ENCODE measurements around the gene ARHGAP26. TPM values are rescaled to one million over a fixed set of nuclear protein-coding genes. Genes with fewer than 3 reads are reported as not detected.

The ARHGAP26 gene
- total RNA-seq, 1 donor from 2014 or later: 12.7 TPM

- H3K4me3 Mint-ChIP-seq: no peak overlapping the region
- no peak for DNase-seq
- no peak overlapping the region for H3K27ac Mint-ChIP-seq
- peaks cover 4% of the 10 kb centered on the region for H3K36me3 Mint-ChIP-seq (ENCODE audit: low read depth)
- no peaks in the 10 kb centered on the region for H3K9me3 Mint-ChIP-seq
- H3K4me1 Mint-ChIP-seq: peaks cover 21% of the 10 kb centered on the region
- H3K27me3 Mint-ChIP-seq: no peaks in the 10 kb centered on the region
- intact Hi-C loops (cut with micrococcal nuclease): no loop called here
Observed at GRCh38 chr5:142805339-142805738, 35.2 kb downstream of the ARHGAP26 start.

- H3K27ac Mint-ChIP-seq: no peak overlapping the region
- no peaks in the 10 kb centered on the region for H3K9me3 Mint-ChIP-seq
- peaks cover 4% of the 10 kb centered on the region for H3K36me3 Mint-ChIP-seq (ENCODE audit: low read depth)
- no peak overlapping the region for H3K4me3 Mint-ChIP-seq
- no peaks in the 10 kb centered on the region for H3K27me3 Mint-ChIP-seq
- H3K4me1 Mint-ChIP-seq: peaks cover 12% of the 10 kb centered on the region
- DNase-seq: no peak
- intact Hi-C loops (cut with micrococcal nuclease): no loop called here
Observed at GRCh38 chr5:142806841-142807267, 36.7 kb downstream of the ARHGAP26 start.

- Mint-ChIP-seq H3K4me3 (no peak overlapping the region), H3K27ac (no peak overlapping the region), H3K36me3 (ENCODE audit: low read depth) (peaks cover 2% of the 10 kb centered on the region), H3K4me1 (peaks cover 11% of the 10 kb centered on the region), H3K27me3 (no peaks in the 10 kb centered on the region), H3K9me3 (no peaks in the 10 kb centered on the region)
- no peak for DNase-seq
- intact Hi-C loops (cut with micrococcal nuclease): no loop called here
Observed at GRCh38 chr5:142807372-142807911, 37.3 kb downstream of the ARHGAP26 start.

- Mint-ChIP-seq H3K27ac (no peak overlapping the region), H3K4me1 (peaks cover 11% of the 10 kb centered on the region), H3K36me3 (ENCODE audit: low read depth) (peaks cover 2% of the 10 kb centered on the region), H3K9me3 (no peaks in the 10 kb centered on the region), H3K27me3 (no peaks in the 10 kb centered on the region), H3K4me3 (no peak overlapping the region)
- intact Hi-C loops (cut with micrococcal nuclease): no loop called here
- DNase-seq: no peak
Observed at GRCh38 chr5:142808878-142809598, 38.9 kb downstream of the ARHGAP26 start.

GRCh38 chr5:142810081-142810480, 39.9 kb downstream of the ARHGAP26 start:
- Mint-ChIP-seq H3K27ac (no peak overlapping the region), H3K4me1 (peaks cover 11% of the 10 kb centered on the region), H3K4me3 (no peak overlapping the region), H3K9me3 (no peaks in the 10 kb centered on the region), H3K27me3 (no peaks in the 10 kb centered on the region), H3K36me3 (ENCODE audit: low read depth) (no peaks in the 10 kb centered on the region)
- DNase-seq: no peak
- intact Hi-C loops (cut with micrococcal nuclease): no loop called here

- Mint-ChIP-seq H3K9me3 (no peaks in the 10 kb centered on the region), H3K4me1 (peaks cover 12% of the 10 kb centered on the region), H3K36me3 (ENCODE audit: low read depth) (no peaks in the 10 kb centered on the region), H3K27ac (no peak overlapping the region), H3K27me3 (no peaks in the 10 kb centered on the region), H3K4me3 (no peak overlapping the region)
- intact Hi-C loops (cut with micrococcal nuclease): no loop called here
- DNase-seq: no peak
Observed at GRCh38 chr5:142810743-142811290, 40.6 kb downstream of the ARHGAP26 start.

GRCh38 chr5:142811866-142812557, 41.8 kb downstream of the ARHGAP26 start:
- peaks cover 18% of the 10 kb centered on the region for H3K4me1 Mint-ChIP-seq

GRCh38 chr5:142813220-142813619, 43.0 kb downstream of the ARHGAP26 start:
- H3K4me3 Mint-ChIP-seq: no peak overlapping the region
- no peaks in the 10 kb centered on the region for H3K27me3 Mint-ChIP-seq

More at GRCh38 chr5:142811866-142812557, 41.8 kb downstream of the ARHGAP26 start:
- H3K4me3 Mint-ChIP-seq: no peak overlapping the region
- intact Hi-C loops (cut with micrococcal nuclease): no loop called here
- no peaks in the 10 kb centered on the region for H3K27me3 Mint-ChIP-seq
- no peak overlapping the region for H3K27ac Mint-ChIP-seq
- no peaks in the 10 kb centered on the region for H3K9me3 Mint-ChIP-seq
- DNase-seq: no peak
- H3K36me3 Mint-ChIP-seq (ENCODE audit: low read depth): no peaks in the 10 kb centered on the region

GRCh38 chr5:142814122-142814521, 43.9 kb downstream of the ARHGAP26 start:
- H3K27me3 Mint-ChIP-seq: no peaks in the 10 kb centered on the region
- intact Hi-C loops (cut with micrococcal nuclease): no loop called here
- H3K4me1 Mint-ChIP-seq: peaks cover 23% of the 10 kb centered on the region
- no peak overlapping the region for H3K4me3 Mint-ChIP-seq
- no peaks in the 10 kb centered on the region for H3K36me3 Mint-ChIP-seq (ENCODE audit: low read depth)
- DNase-seq: no peak
- H3K27ac Mint-ChIP-seq: no peak overlapping the region
- H3K9me3 Mint-ChIP-seq: no peaks in the 10 kb centered on the region

More at GRCh38 chr5:142813220-142813619, 43.0 kb downstream of the ARHGAP26 start:
- DNase-seq: no peak
- no peaks in the 10 kb centered on the region for H3K9me3 Mint-ChIP-seq
- intact Hi-C loops (cut with micrococcal nuclease): no loop called here
- no peak overlapping the region for H3K27ac Mint-ChIP-seq
- no peaks in the 10 kb centered on the region for H3K36me3 Mint-ChIP-seq (ENCODE audit: low read depth)
- peaks cover 23% of the 10 kb centered on the region for H3K4me1 Mint-ChIP-seq

- Mint-ChIP-seq H3K4me1 (peaks cover 25% of the 10 kb centered on the region), H3K9me3 (no peaks in the 10 kb centered on the region), H3K27ac (no peak overlapping the region), H3K36me3 (ENCODE audit: low read depth) (no peaks in the 10 kb centered on the region), H3K27me3 (no peaks in the 10 kb centered on the region), H3K4me3 (no peak overlapping the region)
- DNase-seq: no peak
- intact Hi-C loops (cut with micrococcal nuclease): no loop called here
Observed at GRCh38 chr5:142815469-142815868, 45.3 kb downstream of the ARHGAP26 start.

- intact Hi-C loops (cut with micrococcal nuclease): no loop called here
- H3K9me3 Mint-ChIP-seq: no peaks in the 10 kb centered on the region
- DNase-seq: no peak
- no peak overlapping the region for H3K27ac Mint-ChIP-seq
- no peaks in the 10 kb centered on the region for H3K27me3 Mint-ChIP-seq
- H3K36me3 Mint-ChIP-seq (ENCODE audit: low read depth): peaks cover 2% of the 10 kb centered on the region
- H3K4me1 Mint-ChIP-seq: peaks cover 29% of the 10 kb centered on the region
- no peak overlapping the region for H3K4me3 Mint-ChIP-seq
Observed at GRCh38 chr5:142816531-142817430, 46.6 kb downstream of the ARHGAP26 start.

GRCh38 chr5:142817949-142818431, 47.8 kb downstream of the ARHGAP26 start:
- Mint-ChIP-seq H3K4me1 (peaks cover 31% of the 10 kb centered on the region), H3K4me3 (no peak overlapping the region), H3K27ac (no peak overlapping the region), H3K27me3 (no peaks in the 10 kb centered on the region), H3K9me3 (no peaks in the 10 kb centered on the region), H3K36me3 (ENCODE audit: low read depth) (peaks cover 2% of the 10 kb centered on the region)
- intact Hi-C loops (cut with micrococcal nuclease): no loop called here
- no peak for DNase-seq

- Mint-ChIP-seq H3K9me3 (no peaks in the 10 kb centered on the region), H3K36me3 (ENCODE audit: low read depth) (peaks cover 2% of the 10 kb centered on the region), H3K27me3 (no peaks in the 10 kb centered on the region), H3K4me1 (peaks cover 41% of the 10 kb centered on the region), H3K27ac (no peak overlapping the region), H3K4me3 (no peak overlapping the region)
- DNase-seq: no peak
- intact Hi-C loops (cut with micrococcal nuclease): no loop called here
Observed at GRCh38 chr5:142819292-142819691, 49.1 kb downstream of the ARHGAP26 start.

Measured in activated CD4-positive, alpha-beta T cell treated with anti-CD3 and anti-CD28 coated beads, Interleukin-2, amount 10 ng/mL, durations not matched to agents 24 days and 14 days (primary cell).